Endothelial cell of umbilical vein (primary cell): ENCODE measurements around the gene PRKCQ. TPM values are rescaled to one million over a fixed set of nuclear protein-coding genes. Genes with fewer than 3 reads are reported as not detected.

ENCODE experiments used
- BruUV-seq: library from RNA; stranded (reverse); fragments of 400-500 nt; replicated peaks from 2 replicates; lab custom pipeline; 2021; lab: Mats Ljungman, UMichigan
- CTCF ChIA-PET: fragments of 300-600, 350-600 bp; sonication (Branson Sonifier 250); formaldehyde crosslinking; loops from one replicate; lab custom pipeline; 2021; ENCODE audit warnings: antibody characterized with exemption, inconsistent platforms; lab: Charles Lee
- POLR2A ChIA-PET: fragments of 300-600, 350-600 bp; sonication (Branson Sonifier 250); formaldehyde crosslinking; loops from one replicate; lab custom pipeline; 2021; ENCODE audit warnings: antibody characterized with exemption, inconsistent platforms; lab: Charles Lee
- DNase-seq: peaks from one replicate; pipeline ENCODE4 v3.0.0-alpha.2; 2011; ENCODE audit warnings: low read depth, low spot score
- FAIRE-seq: peaks from 2 replicates; lab custom pipeline; 2011; peaks lifted over from hg19 to GRCh38; lab: Jason Lieb, UNC
- H2AFZ ChIP-seq: 2 replicates; pipeline ENCODE4 v1.6.0; 2012; ENCODE audit warnings: low read depth, low read length, control low read depth, inconsistent platforms
- H3K27ac ChIP-seq: 2 replicates; pipeline ENCODE4 v1.5.1; 2011; ENCODE audit warnings: low read depth, mild to moderate bottlenecking, control low read depth, low read length, moderate library complexity; ENCODE audit not compliant: insufficient read depth
- H3K27me3 ChIP-seq, 2 experiments: 2 replicates each; pipeline versions ENCODE4 v1.6.0 to v1.6.1; 2011; ENCODE audit warnings: low read length in 2 of 2, mixed read lengths in 1 of 2; ENCODE audit not compliant: control insufficient read depth in 2 of 2, insufficient read depth in 2 of 2
- H3K36me3 ChIP-seq, 2 experiments: 2 replicates in 1 of 2; 3 replicates in 1 of 2; pipeline ENCODE4 v1.5.1; 2011; ENCODE audit warnings: low read length in 2 of 2, mild to moderate bottlenecking in 1 of 2, moderate library complexity in 1 of 2; ENCODE audit not compliant: control insufficient read depth in 2 of 2, insufficient read depth in 2 of 2; ENCODE audit errors: extremely low read depth in 1 of 2
- H3K4me1 ChIP-seq: 3 replicates; pipeline ENCODE4 v1.5.1; 2011; ENCODE audit warnings: mild to moderate bottlenecking, low read length; ENCODE audit not compliant: control insufficient read depth, insufficient read depth; ENCODE audit errors: extremely low read depth
- H3K4me2 ChIP-seq: 2 replicates; pipeline ENCODE4 v1.6.1; 2011; ENCODE audit warnings: low read length, control low read depth, mixed read lengths; ENCODE audit not compliant: insufficient read depth
- H3K4me3 ChIP-seq, 3 experiments: fragments of 200-600 bp in 1 of 3; sonication (generic), shearing (Covaris generic) in 1 of 3; replicated peaks in 1 of 3; 2 replicates each; pipeline ENCODE4 v1.5.1; 2011 to 2016; ENCODE audit warnings: control low read depth in 3 of 3, low read length in 3 of 3, mild to moderate bottlenecking in 2 of 3, inconsistent platforms in 1 of 3, low read depth in 1 of 3, moderate library complexity in 1 of 3; ENCODE audit not compliant: insufficient read depth in 1 of 3
- H3K79me2 ChIP-seq: 2 replicates; pipeline ENCODE4 v1.6.0; 2012; ENCODE audit warnings: low read length, inconsistent platforms; ENCODE audit not compliant: control insufficient read depth, insufficient read depth
- H3K9ac ChIP-seq: replicated peaks from 2 replicates; pipeline ENCODE3; 2011; ENCODE audit warnings: low read length, control low read depth; ENCODE audit not compliant: insufficient read depth; ENCODE audit errors: extremely low read depth
- H3K9me1 ChIP-seq: replicated peaks from 3 replicates; pipeline ENCODE4 v1.6.0; 2011; ENCODE audit warnings: mild to moderate bottlenecking, low read length; ENCODE audit not compliant: control insufficient read depth, insufficient read depth; ENCODE audit errors: extremely low read depth
- H3K9me3 ChIP-seq: replicated peaks from 2 replicates; pipeline ENCODE4 v1.5.1; 2012; ENCODE audit warnings: low read length, inconsistent platforms; ENCODE audit not compliant: control insufficient read depth, insufficient read depth
- H4K20me1 ChIP-seq: replicated peaks from 2 replicates; pipeline ENCODE3; 2011; ENCODE audit warnings: mild to moderate bottlenecking, low read length; ENCODE audit not compliant: control insufficient read depth, insufficient read depth; ENCODE audit errors: extremely low read depth
- EZH2 ChIP-seq: IDR thresholded peaks from 2 replicates; pipeline ENCODE4 v1.6.1; 2012; ENCODE audit warnings: borderline replicate concordance, low read depth, mild to moderate bottlenecking, moderate library complexity, low read length, inconsistent platforms; ENCODE audit not compliant: severe bottlenecking
- FOS ChIP-seq: IDR thresholded peaks from 2 replicates; pipeline ENCODE4 v1.6.1; 2011; ENCODE audit warnings: mild to moderate bottlenecking, low read length, moderate library complexity, borderline replicate concordance; ENCODE audit not compliant: insufficient read depth
- GATA2 ChIP-seq: IDR thresholded peaks from 2 replicates; pipeline ENCODE4 v1.7.0; 2011; ENCODE audit warnings: low read depth, mild to moderate bottlenecking, moderate library complexity, mixed read lengths, low read length; ENCODE audit not compliant: insufficient read length, insufficient read depth
- JUN ChIP-seq: IDR thresholded peaks from 2 replicates; pipeline ENCODE4 v1.6.1; 2011; ENCODE audit warnings: borderline replicate concordance, low read depth; ENCODE audit not compliant: insufficient read length, insufficient read depth
- MYC ChIP-seq: IDR thresholded peaks from one replicate; pipeline ENCODE4 v1.6.1; 2011; ENCODE audit warnings: mild to moderate bottlenecking, low read depth, low read length
- POLR2A ChIP-seq: IDR thresholded peaks from 2 replicates; pipeline ENCODE4 v1.6.1; 2012; ENCODE audit warnings: low read depth, mild to moderate bottlenecking, control low read depth, low read length
- POLR2AphosphoS5 ChIP-seq: IDR thresholded peaks from 2 replicates; pipeline ENCODE4 v1.6.1; 2012; ENCODE audit warnings: low read depth, mild to moderate bottlenecking, control low read depth, low read length, moderate library complexity; ENCODE audit not compliant: insufficient read depth
- dilution Hi-C: fragments of 300-500 bp; cut with MboI; formaldehyde crosslinking; loops from one replicate; pipeline ENCODE4 v1.15.0; 2019; ENCODE audit warnings: low sequenced_read_pairs; ENCODE audit not compliant: extremely low pct_ligation_motif_present
- intact Hi-C: fragments of 100-400 bp; cut with micrococcal nuclease; formaldehyde crosslinking; loops from one replicate; pipeline ENCODE4 v1.10.0; 2022
- polyA plus RNA-seq, 4 experiments: library from polyadenylated mRNA; depleted of rRNA in 3 of 4; stranded (reverse) in 3 of 4; unstranded in 1 of 4; fragments of >200 nt; gene quantifications; 2 replicates each; pipeline versions ENCODE4 v1.2.1 to v1.2.3, GENCODE V29; 2011 to 2012; ENCODE audit warnings: missing spikeins in 1 of 4
- total RNA-seq: library from RNA; stranded (reverse); gene quantifications from 2 replicates; pipeline ENCODE4 v1.2.3, GENCODE V29; 2021
- TF ChIP-seq, protein P1 (sequence below), 2 donors: IDR thresholded peaks; 1 replicate in 1 of 2; 2 replicates in 1 of 2; pipeline ENCODE4 v1.5.1; 2011; ENCODE audit warnings: low read length in 2 of 2, mild to moderate bottlenecking in 2 of 2, moderate library complexity in 2 of 2, control low read depth in 1 of 2, inconsistent platforms in 1 of 2, low read depth in 1 of 2; ENCODE audit not compliant: insufficient read depth in 1 of 2; ENCODE audit errors: extremely low read depth in 1 of 2
- TF ChIP-seq, protein P2 (sequence below): IDR thresholded peaks from 2 replicates; pipeline ENCODE4 v1.6.1; 2011; ENCODE audit not compliant: insufficient read depth, insufficient read length

Gene PRKCQ
- total and polyA plus RNA-seq, 2 donors (not counting 3 experiments of a cell fraction or from before 2014, with no cell fraction given): 0.32 to 0.55 TPM

DNA sequence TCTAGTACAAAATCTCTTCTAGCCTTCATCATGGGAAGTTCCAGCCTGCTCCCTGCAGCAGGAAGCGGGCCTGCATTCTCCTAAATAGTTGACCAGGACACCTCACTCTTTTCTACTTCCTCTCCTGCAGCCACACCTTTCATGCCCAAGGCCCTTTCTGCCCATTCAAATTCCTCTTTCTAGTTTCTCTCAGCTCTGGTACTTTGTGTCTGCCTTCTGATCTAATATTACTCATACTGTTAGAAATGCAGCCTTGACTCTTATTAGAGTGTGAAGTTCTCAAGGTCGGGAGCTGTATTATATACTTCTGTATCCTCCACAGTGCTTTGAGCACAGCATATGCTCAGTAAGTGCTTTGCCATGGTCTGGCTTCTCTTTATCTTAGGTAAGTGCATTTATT, 103.1 kb downstream of the PRKCQ start:
- Histone ChIP-seq H3K4me2 (no peak overlapping the region), H3K79me2 (no peaks in the 10 kb centered on the region), H3K4me3 (no peak overlapping the region), H4K20me1 (no peaks in the 10 kb centered on the region), H3K4me1 (no peaks in the 10 kb centered on the region), H3K27ac (no peak overlapping the region), H3K9me1 (no peaks in the 10 kb centered on the region), H3K27me3 (no peaks in the 10 kb centered on the region), H3K9me3 (no peaks in the 10 kb centered on the region), H3K9ac (no peak overlapping the region), H3K36me3 (no peaks in the 10 kb centered on the region), H2AFZ (no peak overlapping the region)
- TF ChIP-seq POLR2A (no peak), JUN (no peak), FOS (no peak), MYC (no peak), POLR2AphosphoS5 (no peak), GATA2 (no peak), EZH2 (no peak)
- TF ChIP-seq, protein P1, sequence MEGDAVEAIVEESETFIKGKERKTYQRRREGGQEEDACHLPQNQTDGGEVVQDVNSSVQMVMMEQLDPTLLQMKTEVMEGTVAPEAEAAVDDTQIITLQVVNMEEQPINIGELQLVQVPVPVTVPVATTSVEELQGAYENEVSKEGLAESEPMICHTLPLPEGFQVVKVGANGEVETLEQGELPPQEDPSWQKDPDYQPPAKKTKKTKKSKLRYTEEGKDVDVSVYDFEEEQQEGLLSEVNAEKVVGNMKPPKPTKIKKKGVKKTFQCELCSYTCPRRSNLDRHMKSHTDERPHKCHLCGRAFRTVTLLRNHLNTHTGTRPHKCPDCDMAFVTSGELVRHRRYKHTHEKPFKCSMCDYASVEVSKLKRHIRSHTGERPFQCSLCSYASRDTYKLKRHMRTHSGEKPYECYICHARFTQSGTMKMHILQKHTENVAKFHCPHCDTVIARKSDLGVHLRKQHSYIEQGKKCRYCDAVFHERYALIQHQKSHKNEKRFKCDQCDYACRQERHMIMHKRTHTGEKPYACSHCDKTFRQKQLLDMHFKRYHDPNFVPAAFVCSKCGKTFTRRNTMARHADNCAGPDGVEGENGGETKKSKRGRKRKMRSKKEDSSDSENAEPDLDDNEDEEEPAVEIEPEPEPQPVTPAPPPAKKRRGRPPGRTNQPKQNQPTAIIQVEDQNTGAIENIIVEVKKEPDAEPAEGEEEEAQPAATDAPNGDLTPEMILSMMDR (IDR thresholded peaks at IDR 0.05; ENCODE audit: extremely low read depth in 1 of 2, insufficient read depth in 1 of 2, low read depth in 1 of 2, low read length in 2 of 2): no peak
- TF ChIP-seq, protein P2, sequence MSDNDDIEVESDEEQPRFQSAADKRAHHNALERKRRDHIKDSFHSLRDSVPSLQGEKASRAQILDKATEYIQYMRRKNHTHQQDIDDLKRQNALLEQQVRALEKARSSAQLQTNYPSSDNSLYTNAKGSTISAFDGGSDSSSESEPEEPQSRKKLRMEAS: no peak
- no peak for DNase-seq
- dilution Hi-C loops (no loop called here), intact Hi-C loops (no loop called here)
- CTCF ChIA-PET: no interaction called here
- FAIRE-seq: no peak
- POLR2A ChIA-PET: no interaction called here
- no TSS peak for BruUV-seq
